H9 (cell line): ENCODE measurements around the gene FHIT. TPM values are rescaled to one million over a fixed set of nuclear protein-coding genes. Genes with fewer than 3 reads are reported as not detected.

Experiments
- DNase-seq: peaks from one replicate; pipeline ENCODE4 v3.0.0-alpha.2; 2017
- H2AFZ ChIP-seq: one replicate; pipeline ENCODE4 v1.6.1; 2013; ENCODE audit warnings: mild to moderate bottlenecking, low read length, control low read depth, moderate library complexity
- H2AK5ac ChIP-seq: 2 replicates; pipeline ENCODE4 v1.6.1; 2013; ENCODE audit warnings: low read length, control low read depth, mixed read lengths; ENCODE audit not compliant: insufficient read length
- H2BK120ac ChIP-seq: one replicate; pipeline ENCODE4 v1.6.1; 2013; ENCODE audit warnings: low read depth, mild to moderate bottlenecking, low read length, control low read depth, inconsistent platforms; ENCODE audit not compliant: poor library complexity, severe bottlenecking
- H2BK12ac ChIP-seq: 2 replicates; pipeline ENCODE4 v1.6.1; 2013; ENCODE audit warnings: low read length, control low read depth, mixed read lengths, low read depth; ENCODE audit not compliant: insufficient read length
- H2BK15ac ChIP-seq: 2 replicates; pipeline ENCODE4 v1.6.1; 2013; ENCODE audit warnings: low read depth, low read length, control low read depth
- H2BK20ac ChIP-seq: one replicate; pipeline ENCODE4 v1.6.1; 2013; ENCODE audit warnings: low read depth, mild to moderate bottlenecking, low read length, control low read depth, inconsistent platforms; ENCODE audit not compliant: poor library complexity, severe bottlenecking
- H2BK5ac ChIP-seq: 2 replicates; pipeline ENCODE4 v1.6.1; 2013; ENCODE audit warnings: low read length, control low read depth, mixed read lengths; ENCODE audit not compliant: insufficient read length
- H3K14ac ChIP-seq: 2 replicates; pipeline ENCODE4 v1.6.1; 2013; ENCODE audit warnings: low read length, control low read depth; ENCODE audit not compliant: insufficient read depth
- H3K18ac ChIP-seq: 2 replicates; pipeline ENCODE4 v1.6.1; 2013; ENCODE audit warnings: low read depth, mild to moderate bottlenecking, mixed read lengths, low read length, control low read depth; ENCODE audit not compliant: insufficient read length
- H3K23ac ChIP-seq: 2 replicates; pipeline ENCODE4 v1.6.1; 2013; ENCODE audit warnings: low read length, control low read depth, mixed read lengths, low read depth; ENCODE audit not compliant: insufficient read length
- H3K23me2 ChIP-seq: 2 replicates; pipeline ENCODE4 v1.6.1; 2013; ENCODE audit warnings: low read depth, mild to moderate bottlenecking, mixed read lengths, low read length, control low read depth; ENCODE audit not compliant: insufficient read length, poor library complexity, severe bottlenecking
- H3K27ac ChIP-seq: 2 replicates; pipeline ENCODE4 v1.5.1; 2013; ENCODE audit warnings: low read length, control low read depth, mixed read lengths, low read depth; ENCODE audit not compliant: insufficient read length
- H3K27me3 ChIP-seq: 2 replicates; pipeline ENCODE4 v1.6.1; 2013; ENCODE audit warnings: low read length, control low read depth, inconsistent platforms; ENCODE audit not compliant: insufficient read depth
- H3K4ac ChIP-seq: 2 replicates; pipeline ENCODE4 v1.6.1; 2013; ENCODE audit warnings: low read depth, mild to moderate bottlenecking, control low read depth, inconsistent platforms, low read length, moderate library complexity
- H3K4me1 ChIP-seq: 2 replicates; pipeline ENCODE4 v1.6.1; 2013; ENCODE audit warnings: low read length, control low read depth, inconsistent platforms; ENCODE audit not compliant: insufficient read depth
- H3K4me2 ChIP-seq: 2 replicates; pipeline ENCODE4 v1.6.1; 2013; ENCODE audit warnings: low read length, control low read depth, mixed read lengths; ENCODE audit not compliant: insufficient read length, insufficient read depth
- H3K56ac ChIP-seq: 2 replicates; pipeline ENCODE4 v1.6.1; 2013; ENCODE audit warnings: low read depth, mild to moderate bottlenecking, mixed read lengths, low read length, control low read depth; ENCODE audit not compliant: insufficient read length
- H3K79me1 ChIP-seq: 2 replicates; pipeline ENCODE4 v1.6.1; 2013; ENCODE audit warnings: low read depth, mild to moderate bottlenecking, moderate library complexity, low read length, control low read depth, inconsistent platforms; ENCODE audit not compliant: insufficient read depth, poor library complexity, severe bottlenecking
- H3K79me2 ChIP-seq: 2 replicates; pipeline ENCODE4 v1.6.1; 2013; ENCODE audit warnings: low read length, control low read depth, inconsistent platforms; ENCODE audit not compliant: insufficient read depth
- H3K9ac ChIP-seq: 2 replicates; pipeline ENCODE4 v1.6.1; 2013; ENCODE audit warnings: low read length, control low read depth, mixed read lengths; ENCODE audit not compliant: insufficient read length; ENCODE audit errors: extremely low read depth
- H3K9me3 ChIP-seq: one replicate; pipeline ENCODE4 v1.6.1; 2013; ENCODE audit warnings: low read depth, low read length, inconsistent platforms; ENCODE audit not compliant: control insufficient read depth
- H3T11ph ChIP-seq: one replicate; pipeline ENCODE4 v1.6.1; 2013; ENCODE audit warnings: mild to moderate bottlenecking, low read length, control low read depth, inconsistent platforms
- H4K20me1 ChIP-seq: one replicate; pipeline ENCODE4 v1.6.1; 2013; ENCODE audit not compliant: control insufficient read depth, insufficient read length, insufficient read depth
- H4K5ac ChIP-seq: 2 replicates; pipeline ENCODE4 v1.6.1; 2013; ENCODE audit warnings: low read depth, mild to moderate bottlenecking, mixed read lengths, low read length, control low read depth; ENCODE audit not compliant: insufficient read length
- H4K8ac ChIP-seq: replicated peaks from 2 replicates; pipeline ENCODE4 v1.6.1; 2013; ENCODE audit warnings: low read length, control low read depth, mixed read lengths, low read depth; ENCODE audit not compliant: insufficient read length
- H4K91ac ChIP-seq: 2 replicates; pipeline ENCODE4 v1.6.1; 2013; ENCODE audit warnings: low read depth, mild to moderate bottlenecking, moderate library complexity, mixed read lengths, low read length, control low read depth; ENCODE audit not compliant: insufficient read length
- H3K27ac Mint-ChIP-seq, 3 experiments: 2 replicates in 2 of 3; 3 replicates in 1 of 3; pipeline ENCODE4 v1.8.0; 2020 to 2021; ENCODE audit warnings: mixed read lengths in 3 of 3, mild to moderate bottlenecking in 1 of 3, moderate library complexity in 1 of 3
- H3K27me3 Mint-ChIP-seq: 2 replicates; pipeline ENCODE4 v1.8.0; 2021; ENCODE audit warnings: low read depth, mild to moderate bottlenecking, moderate library complexity, mixed read lengths
- H3K36me3 Mint-ChIP-seq, 3 experiments: 2 replicates in 2 of 3; 3 replicates in 1 of 3; pipeline ENCODE4 v1.8.0; 2020 to 2021; ENCODE audit warnings: low read depth in 3 of 3, mixed read lengths in 3 of 3; ENCODE audit not compliant: insufficient read depth in 1 of 3
- H3K4me1 Mint-ChIP-seq, 2 experiments: 2 replicates each; pipeline ENCODE4 v1.8.0; 2020; ENCODE audit warnings: mixed read lengths in 2 of 2
- H3K4me3 Mint-ChIP-seq, 2 experiments: 2 replicates in 1 of 2; 3 replicates in 1 of 2; pipeline ENCODE4 v1.8.0; 2020 to 2021; ENCODE audit warnings: mild to moderate bottlenecking in 2 of 2, mixed read lengths in 2 of 2, moderate library complexity in 1 of 2
- H3K9me3 Mint-ChIP-seq, 2 experiments: 2 replicates in 1 of 2; 3 replicates in 1 of 2; pipeline ENCODE4 v1.8.0; 2020; ENCODE audit warnings: mild to moderate bottlenecking in 2 of 2, mixed read lengths in 2 of 2, moderate library complexity in 1 of 2
- WGBS: extraction: QIAGEN DNeasy Blood & Tissue Kit; methylation state at CpG from one replicate; pipeline ENCODE4 v1.1.7; 2013; ENCODE audit warnings: missing lambda C conversion rate, low lambda C conversion rate, mixed read lengths; ENCODE audit not compliant: insufficient read length; ENCODE audit errors: extremely low coverage; 5-methylcytosine and 5-hydroxymethylcytosine counted together
- total RNA-seq: library from RNA; stranded (reverse); gene quantifications from 2 replicates; pipeline ENCODE4 v1.2.1, GENCODE V29; 2021
- TF ChIP-seq, protein P1 (sequence below): fragments of 200-600 bp; sonication (generic); conservative IDR thresholded peaks from 3 replicates; pipeline ENCODE4 v1.8.0; 2021; ENCODE audit warnings: antibody characterized with exemption, mild to moderate bottlenecking

Gene FHIT
- total RNA-seq, 1 experiment from 2014 or later = 3.0 TPM

DNA sequence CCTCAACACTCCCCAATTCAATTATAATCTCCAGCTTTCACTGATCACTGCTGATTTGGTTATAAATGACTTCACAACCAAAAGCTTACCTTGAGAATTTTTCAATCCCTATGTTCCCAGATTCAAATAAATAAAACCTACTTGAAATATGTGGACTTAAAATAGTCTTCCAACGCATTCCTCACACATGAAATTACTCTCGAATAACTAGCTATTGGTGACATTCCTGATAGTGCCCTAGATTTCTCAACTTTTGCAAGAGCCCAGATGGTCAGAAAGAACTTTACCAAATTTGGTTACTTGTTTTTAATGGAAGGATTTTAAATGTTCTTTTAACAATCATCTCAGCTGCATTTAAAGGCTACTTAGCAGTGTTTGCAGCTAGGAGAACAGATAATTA, 605.5 kb downstream of the FHIT start:
- DNase-seq = no peak
- Histone ChIP-seq H2BK20ac (no peak overlapping the region), H4K20me1 (no peaks in the 10 kb centered on the region), H3K4me2 (no peak overlapping the region), H2AFZ (no peak overlapping the region), H3K56ac (no peak overlapping the region), H3K27ac (no peak overlapping the region), H3K14ac (no peak overlapping the region), H3K79me2 (no peaks in the 10 kb centered on the region), H3K79me1 (no peaks in the 10 kb centered on the region), H3K9me3 (no peaks in the 10 kb centered on the region), H3K23ac (no peak overlapping the region), H2BK12ac (no peak overlapping the region), H4K91ac (no peak overlapping the region), H2BK120ac (no peak overlapping the region), H3K4ac (no peak overlapping the region), H2BK5ac (no peak overlapping the region), H3T11ph (no peak overlapping the region), H4K5ac (no peak overlapping the region), H2AK5ac (no peak overlapping the region), H3K23me2 (no peaks in the 10 kb centered on the region), H3K4me1 (no peaks in the 10 kb centered on the region; the same call in 1 of the 2 replicates), H3K18ac (no peak overlapping the region), H3K27me3 (no peaks in the 10 kb centered on the region), H4K8ac (no peak overlapping the region), H3K9ac (no peak overlapping the region), H2BK15ac (no peak overlapping the region)
- no peaks in the 10 kb centered on the region for H3K36me3 Mint-ChIP-seq
- H3K4me3 Mint-ChIP-seq = no peak overlapping the region
- peaks cover 14 to 15% of the 10 kb centered on the region in 2 experiments for H3K4me1 Mint-ChIP-seq
- no CpG with 5 or more reads among the region's 2 CpGs for WGBS
- no peaks in the 10 kb centered on the region; a peak in 1 of 5 replicates for H3K9me3 Mint-ChIP-seq
- H3K27me3 Mint-ChIP-seq = no peaks in the 10 kb centered on the region
- TF ChIP-seq, protein P1, sequence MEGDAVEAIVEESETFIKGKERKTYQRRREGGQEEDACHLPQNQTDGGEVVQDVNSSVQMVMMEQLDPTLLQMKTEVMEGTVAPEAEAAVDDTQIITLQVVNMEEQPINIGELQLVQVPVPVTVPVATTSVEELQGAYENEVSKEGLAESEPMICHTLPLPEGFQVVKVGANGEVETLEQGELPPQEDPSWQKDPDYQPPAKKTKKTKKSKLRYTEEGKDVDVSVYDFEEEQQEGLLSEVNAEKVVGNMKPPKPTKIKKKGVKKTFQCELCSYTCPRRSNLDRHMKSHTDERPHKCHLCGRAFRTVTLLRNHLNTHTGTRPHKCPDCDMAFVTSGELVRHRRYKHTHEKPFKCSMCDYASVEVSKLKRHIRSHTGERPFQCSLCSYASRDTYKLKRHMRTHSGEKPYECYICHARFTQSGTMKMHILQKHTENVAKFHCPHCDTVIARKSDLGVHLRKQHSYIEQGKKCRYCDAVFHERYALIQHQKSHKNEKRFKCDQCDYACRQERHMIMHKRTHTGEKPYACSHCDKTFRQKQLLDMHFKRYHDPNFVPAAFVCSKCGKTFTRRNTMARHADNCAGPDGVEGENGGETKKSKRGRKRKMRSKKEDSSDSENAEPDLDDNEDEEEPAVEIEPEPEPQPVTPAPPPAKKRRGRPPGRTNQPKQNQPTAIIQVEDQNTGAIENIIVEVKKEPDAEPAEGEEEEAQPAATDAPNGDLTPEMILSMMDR = no peak
- no peak overlapping the region for H3K27ac Mint-ChIP-seq
